SU-DHL-6 (cell line): ENCODE results near the gene TMEM117.

Experiments used
- EZH2phosphoT487 ChIP-seq: fragments of 200-600 bp; sonication (generic), shearing (Covaris generic); conservative IDR thresholded peaks from 2 replicates; pipeline ENCODE4 v1.6.1; 2018; ENCODE audit warnings: mild to moderate bottlenecking, antibody characterized with exemption, low read length, moderate library complexity, mixed read lengths
- TF ChIP-seq, protein P1 (sequence below): fragments of 200-600 bp; sonication (generic); IDR thresholded peaks from one replicate; pipeline ENCODE4 v1.5.1; 2017; ENCODE audit warnings: antibody characterized with exemption, mild to moderate bottlenecking, low read length, moderate library complexity; ENCODE audit not compliant: insufficient read depth, poor library complexity, severe bottlenecking

DNA sequence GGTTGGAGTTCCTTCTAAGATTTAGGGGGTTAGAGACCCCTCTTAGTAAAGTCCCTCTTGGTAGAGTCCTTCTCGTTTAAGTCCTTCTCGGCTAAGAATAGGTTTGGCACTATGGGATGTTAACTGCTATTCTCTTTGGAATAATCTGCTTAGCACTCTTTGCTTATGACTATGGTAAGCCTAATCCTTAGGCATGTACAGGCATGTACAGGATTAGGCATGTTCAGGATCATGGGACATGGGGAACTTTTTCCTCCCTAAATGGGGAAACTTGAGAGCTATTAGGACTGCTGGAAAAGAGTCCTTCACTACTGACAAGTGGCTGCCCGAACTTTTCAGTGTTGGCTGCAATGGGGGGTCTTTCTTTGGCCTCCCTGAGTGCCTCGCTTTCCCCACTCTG, 193.3 kb downstream of the TMEM117 start:
- TF ChIP-seq, protein P1, sequence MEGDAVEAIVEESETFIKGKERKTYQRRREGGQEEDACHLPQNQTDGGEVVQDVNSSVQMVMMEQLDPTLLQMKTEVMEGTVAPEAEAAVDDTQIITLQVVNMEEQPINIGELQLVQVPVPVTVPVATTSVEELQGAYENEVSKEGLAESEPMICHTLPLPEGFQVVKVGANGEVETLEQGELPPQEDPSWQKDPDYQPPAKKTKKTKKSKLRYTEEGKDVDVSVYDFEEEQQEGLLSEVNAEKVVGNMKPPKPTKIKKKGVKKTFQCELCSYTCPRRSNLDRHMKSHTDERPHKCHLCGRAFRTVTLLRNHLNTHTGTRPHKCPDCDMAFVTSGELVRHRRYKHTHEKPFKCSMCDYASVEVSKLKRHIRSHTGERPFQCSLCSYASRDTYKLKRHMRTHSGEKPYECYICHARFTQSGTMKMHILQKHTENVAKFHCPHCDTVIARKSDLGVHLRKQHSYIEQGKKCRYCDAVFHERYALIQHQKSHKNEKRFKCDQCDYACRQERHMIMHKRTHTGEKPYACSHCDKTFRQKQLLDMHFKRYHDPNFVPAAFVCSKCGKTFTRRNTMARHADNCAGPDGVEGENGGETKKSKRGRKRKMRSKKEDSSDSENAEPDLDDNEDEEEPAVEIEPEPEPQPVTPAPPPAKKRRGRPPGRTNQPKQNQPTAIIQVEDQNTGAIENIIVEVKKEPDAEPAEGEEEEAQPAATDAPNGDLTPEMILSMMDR = no peak
- no peak for TF ChIP-seq EZH2phosphoT487
